Stimulated activated CD4-positive, alpha-beta T cell treated with anti-CD3 and anti-CD28 coated beads, Interleukin-4, amount 100 ng/mL, for 48 hours (primary cell): ENCODE results near the gene B4GALNT3.
"Not testable (repeated sequence)": the region's sequence is repeated elsewhere in the genome, so short reads cannot be mapped to it uniquely, and the experiment has no call there.

Experiments used
- DNase-seq, 2 donors: peaks; one replicate each; pipeline ENCODE4 v3.0.0-alpha.2; 2020; ENCODE audit warnings: low read depth in 2 of 2

Gene B4GALNT3

GRCh38 chr12:575129-575502 lies 115.4 kb downstream of the B4GALNT3 start:
- no peak for DNase-seq

GRCh38 chr12:575948-576614 lies 116.3 kb downstream of the B4GALNT3 start:
- DNase-seq = peak; percentile 80 to 87

- DNase-seq = no peak
Measured at GRCh38 chr12:576615-577110, 116.9 kb downstream of the B4GALNT3 start.

- DNase-seq = not testable (repeated sequence)
Measured at GRCh38 chr12:577994-578747, 118.4 kb downstream of the B4GALNT3 start.

- DNase-seq = no peak
Measured at GRCh38 chr12:578748-579419, 119.1 kb downstream of the B4GALNT3 start.

GRCh38 chr12:579420-580110 lies 119.8 kb downstream of the B4GALNT3 start:
- DNase-seq = no peak

- no peak for DNase-seq
Measured at GRCh38 chr12:580813-581212, 121.1 kb downstream of the B4GALNT3 start.

GRCh38 chr12:581321-581720 lies 121.6 kb downstream of the B4GALNT3 start:
- DNase-seq = no peak

- no peak for DNase-seq
Measured at GRCh38 chr12:581746-582145, 122.0 kb downstream of the B4GALNT3 start.

GRCh38 chr12:583251-583869 lies 123.6 kb downstream of the B4GALNT3 start:
- DNase-seq = no peak

- DNase-seq = no peak
Measured at GRCh38 chr12:585062-586061, 125.6 kb downstream of the B4GALNT3 start.

GRCh38 chr12:586318-587071 lies 126.8 kb downstream of the B4GALNT3 start:
- DNase-seq = no peak

- no peak for DNase-seq
Measured at GRCh38 chr12:587132-588023, 127.6 kb downstream of the B4GALNT3 start.

- no peak for DNase-seq
Measured at GRCh38 chr12:588024-588322, 128.2 kb downstream of the B4GALNT3 start.

- no peak for DNase-seq
Measured at GRCh38 chr12:588646-589045, 128.9 kb downstream of the B4GALNT3 start.

GRCh38 chr12:590206-590750 lies 130.5 kb downstream of the B4GALNT3 start:
- DNase-seq = no peak

- DNase-seq = no peak
Measured at GRCh38 chr12:591167-592023, 131.7 kb downstream of the B4GALNT3 start.
